ENCODE measurements around the gene CCRL2. TPM values are rescaled to one million over a fixed set of nuclear protein-coding genes. Genes with fewer than 3 reads are reported as not detected.

CCRL2 gene
- total and polyA plus RNA-seq, 2 of the 4 experiments (the other 2 are of a cell fraction) = 0.29 to 0.36 TPM

DNA sequence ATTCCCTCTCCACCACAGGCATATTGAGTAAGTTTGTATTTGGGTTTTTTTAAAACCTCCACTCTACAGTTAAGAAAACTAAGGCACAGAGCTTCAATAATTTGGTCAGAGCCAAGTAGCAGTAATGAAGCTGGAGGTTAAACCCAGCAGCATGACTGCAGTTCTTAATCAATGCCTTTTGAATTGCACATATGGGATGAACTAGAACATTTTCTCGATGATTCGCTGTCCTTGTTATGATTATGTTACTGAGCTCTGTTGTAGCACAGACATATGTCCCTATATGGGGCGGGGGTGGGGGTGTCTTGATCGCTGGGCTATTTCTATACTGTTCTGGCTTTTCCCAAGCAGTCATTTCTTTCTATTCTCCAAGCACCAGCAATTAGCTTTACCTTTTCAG lies 37.9 kb upstream of the CCRL2 start:
- H3K27me3 ChIP-seq (ENCODE audit: control insufficient read depth, insufficient read depth, low read length) = peaks cover 42% of the 10 kb centered on the region
- no CpG with 5 or more reads among the region's 4 CpGs for WGBS, 2 experiments (ENCODE audit: extremely low coverage in 2 of 2, insufficient read length in 1 of 2)
- H4K8ac ChIP-seq (ENCODE audit: low read depth in 2 of 2, low read length in 2 of 2) = no peak overlapping the region

More for the DNA sequence above, 37.9 kb upstream of the CCRL2 start:
- ChIA-PET POLR2A (ENCODE audit: unreplicated experiment) (no interaction called here), CTCF (interaction anchor here (0.9 to 1.5 kb wide), 3 partner anchors 9 to 65 kb away, joined by 3 to 4 read pairs (median 4); partner anchors contain the start of gene CCR2)
- Histone ChIP-seq H3K4ac (ENCODE audit: low read depth, low read length) (no peak overlapping the region), H2BK5ac (ENCODE audit: low read depth, low read length, poor library complexity, severe bottlenecking) (no peak overlapping the region), H4K20me1 (ENCODE audit: insufficient read depth, low read length) (no peaks in the 10 kb centered on the region), H2BK15ac (ENCODE audit: low read depth, low read length) (no peak overlapping the region), H3K36me3 (ENCODE audit: control insufficient read depth, insufficient read depth, low read length) (no peaks in the 10 kb centered on the region), H2AK5ac (ENCODE audit: low read depth, low read length) (no peak overlapping the region), H3K9me1 (ENCODE audit: insufficient read depth, low read length) (no peaks in the 10 kb centered on the region), H2BK120ac (ENCODE audit: low read depth, low read length) (no peak overlapping the region), H2AFZ (replicated peaks; ENCODE audit: low read length, poor library complexity) (no peak overlapping the region), H3K18ac (ENCODE audit: low read depth, low read length) (no peak overlapping the region), H4K91ac (ENCODE audit: insufficient read depth, low read depth, low read length) (no peak overlapping the region), H3K79me1 (ENCODE audit: low read depth in 1 of 2, low read length in 2 of 2) (no peaks in the 10 kb centered on the region), H3K9me3 (ENCODE audit: control insufficient read depth, insufficient read depth, low read length) (no peaks in the 10 kb centered on the region), H4K5ac (ENCODE audit: low read depth, low read length) (no peak overlapping the region), H3K4me2 (ENCODE audit: low read depth, low read length) (no peak overlapping the region), H3K14ac (replicated peaks; ENCODE audit: low read depth, low read length) (no peak overlapping the region), H3K4me3 (ENCODE audit: insufficient read depth, low read depth, low read length) (no peak overlapping the region), H3K23ac (ENCODE audit: low read depth, low read length) (no peak overlapping the region), H3K4me1 (ENCODE audit: control insufficient read depth, insufficient read depth, low read length) (no peaks in the 10 kb centered on the region), H2AK9ac (replicated peaks; ENCODE audit: low read depth, low read length, poor library complexity) (no peak overlapping the region), H3K27ac (ENCODE audit: insufficient read depth, low read length) (no peak overlapping the region), H2BK20ac (ENCODE audit: low read depth, low read length) (no peak overlapping the region), H3K56ac (ENCODE audit: extremely low read depth, insufficient read depth, low read length) (no peak overlapping the region), H3K9ac (ENCODE audit: low read depth, low read length) (no peak overlapping the region)
- intact Hi-C loops (cut with micrococcal nuclease) (no loop called here), in situ Hi-C loops (cut with MboI; ENCODE audit: low sequenced_read_pairs) (no loop called here), dilution Hi-C loops (cut with HindIII; ENCODE audit: low sequenced_read_pairs, unreplicated experiment) (no loop called here)
- TF ChIP-seq RAD21 (IDR thresholded peaks at IDR 0.05; ENCODE audit: low read length) (no peak), NFE2L2 (IDR thresholded peaks at IDR 0.05; ENCODE audit: low read depth, low read length) (no peak), CEBPB (IDR thresholded peaks at IDR 0.05; ENCODE audit: low read depth, low read length) (no peak), SMC3 (IDR thresholded peaks at IDR 0.05; ENCODE audit: low read depth, low read length) (no peak), MAFK (IDR thresholded peaks at IDR 0.05; ENCODE audit: low read depth, low read length) (no peak), FOS (IDR thresholded peaks at IDR 0.05; ENCODE audit: low read depth, low read length) (no peak)
- ATAC-seq (ENCODE audit: low read depth) (no peak), DNase-seq (no peak)
- no TSS peak for BruUV-seq (replicated peaks)
